ENCODE data around the gene NUDT15.

Gene NUDT15

DNA sequence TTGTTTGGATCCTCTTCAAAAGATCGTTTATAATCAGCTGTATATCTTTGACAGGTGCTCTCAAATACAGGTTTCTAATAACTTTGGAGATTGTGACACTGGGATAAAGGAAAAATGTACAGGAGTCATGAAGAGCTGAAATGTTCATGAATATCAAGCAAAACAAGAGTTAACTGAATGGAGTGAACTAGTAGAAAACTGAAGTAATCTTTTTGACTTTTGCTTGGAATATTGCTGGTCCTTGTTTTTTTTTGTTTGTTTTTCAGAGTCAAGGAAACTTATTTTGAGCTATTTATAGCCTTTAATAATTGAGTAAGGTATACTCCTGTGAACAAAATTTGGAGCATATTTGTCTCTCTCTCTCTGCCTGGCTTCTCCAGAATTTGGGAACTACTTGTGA, 32.0 kb downstream of the NUDT15 start:
- Histone ChIP-seq H3K36me3 (ENCODE audit: insufficient read depth, low read length) (peaks cover 87% of the 10 kb centered on the region), H3K9me2 (ENCODE audit: low read depth, low read length) (no peaks in the 10 kb centered on the region), H3K27me3 (ENCODE audit: insufficient read depth, low read length) (no peaks in the 10 kb centered on the region), H3K9me3 (ENCODE audit: low read length) (peaks cover 17% of the 10 kb centered on the region), H3K4me3 (ENCODE audit: low read depth, low read length, poor library complexity, severe bottlenecking) (no peak overlapping the region), H3F3A (ENCODE audit: insufficient read depth, low read length) (no peaks in the 10 kb centered on the region), H3K27ac (ENCODE audit: low read depth, low read length, poor library complexity, severe bottlenecking) (no peak overlapping the region), H3K9ac (ENCODE audit: low read length) (no peak overlapping the region), H2AFZ (ENCODE audit: low read length) (no peak overlapping the region), H4K20me1 (ENCODE audit: insufficient read depth, low read length) (no peaks in the 10 kb centered on the region), H3K79me2 (ENCODE audit: insufficient read depth, low read length) (no peaks in the 10 kb centered on the region), H3K4me2 (ENCODE audit: low read length) (no peak overlapping the region), H3K4me1 (ENCODE audit: insufficient read depth, low read length, severe bottlenecking) (peaks cover 7% of the 10 kb centered on the region)
- TF ChIP-seq, protein P1, sequence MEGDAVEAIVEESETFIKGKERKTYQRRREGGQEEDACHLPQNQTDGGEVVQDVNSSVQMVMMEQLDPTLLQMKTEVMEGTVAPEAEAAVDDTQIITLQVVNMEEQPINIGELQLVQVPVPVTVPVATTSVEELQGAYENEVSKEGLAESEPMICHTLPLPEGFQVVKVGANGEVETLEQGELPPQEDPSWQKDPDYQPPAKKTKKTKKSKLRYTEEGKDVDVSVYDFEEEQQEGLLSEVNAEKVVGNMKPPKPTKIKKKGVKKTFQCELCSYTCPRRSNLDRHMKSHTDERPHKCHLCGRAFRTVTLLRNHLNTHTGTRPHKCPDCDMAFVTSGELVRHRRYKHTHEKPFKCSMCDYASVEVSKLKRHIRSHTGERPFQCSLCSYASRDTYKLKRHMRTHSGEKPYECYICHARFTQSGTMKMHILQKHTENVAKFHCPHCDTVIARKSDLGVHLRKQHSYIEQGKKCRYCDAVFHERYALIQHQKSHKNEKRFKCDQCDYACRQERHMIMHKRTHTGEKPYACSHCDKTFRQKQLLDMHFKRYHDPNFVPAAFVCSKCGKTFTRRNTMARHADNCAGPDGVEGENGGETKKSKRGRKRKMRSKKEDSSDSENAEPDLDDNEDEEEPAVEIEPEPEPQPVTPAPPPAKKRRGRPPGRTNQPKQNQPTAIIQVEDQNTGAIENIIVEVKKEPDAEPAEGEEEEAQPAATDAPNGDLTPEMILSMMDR (IDR thresholded peaks at IDR 0.05; ENCODE audit: low read length), result no peak
- no peak for TF ChIP-seq EZH2 (IDR thresholded peaks at IDR 0.05; ENCODE audit: borderline replicate concordance, low read length)

DNA sequence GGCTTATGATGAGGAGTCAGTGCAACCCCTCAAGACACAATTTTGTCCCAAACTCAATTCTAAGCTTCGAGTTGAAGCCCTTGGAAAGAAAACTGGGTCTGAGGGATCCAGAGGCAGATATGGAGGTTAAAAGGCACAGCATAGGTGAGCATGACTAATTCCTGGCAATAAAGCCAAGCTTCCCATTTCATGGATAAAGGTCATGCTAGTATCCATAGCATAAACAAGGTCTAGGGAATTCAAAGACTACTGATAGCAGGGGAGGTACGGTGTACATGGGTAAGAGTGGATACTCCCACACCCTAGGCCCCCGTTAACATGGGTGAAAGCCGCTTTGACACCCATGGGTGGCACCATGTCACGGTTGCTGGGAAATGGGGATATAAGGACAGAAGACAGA, 33.4 kb downstream of the NUDT15 start:
- Histone ChIP-seq H4K20me1 (ENCODE audit: insufficient read depth, low read length) (no peaks in the 10 kb centered on the region), H3K4me3 (ENCODE audit: low read depth, low read length, poor library complexity, severe bottlenecking) (no peak overlapping the region), H3K36me3 (ENCODE audit: insufficient read depth, low read length) (peaks cover 100% of the 10 kb centered on the region)

DNA sequence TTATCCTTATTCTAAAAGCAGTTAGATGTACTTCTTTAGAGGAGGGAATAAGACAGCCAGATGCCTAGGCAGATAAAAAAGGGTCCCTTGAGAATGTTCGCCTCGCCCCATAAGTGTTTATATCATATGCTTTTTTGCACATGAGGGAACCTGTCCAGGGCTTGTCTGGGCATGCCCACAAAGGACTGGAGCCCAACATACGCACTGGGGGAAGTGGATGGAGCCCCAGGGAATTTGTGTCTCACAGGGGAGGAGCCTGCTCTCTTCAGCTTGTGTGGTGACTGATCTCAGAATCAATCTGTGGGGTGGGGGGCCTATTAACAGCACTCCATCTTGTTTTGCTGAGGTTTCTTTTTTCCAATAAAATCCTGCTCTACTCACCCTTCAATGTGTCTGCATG, 34.8 kb downstream of the NUDT15 start:
- Histone ChIP-seq H3K27ac (ENCODE audit: low read depth, low read length, poor library complexity, severe bottlenecking) (no peak overlapping the region), H3F3A (ENCODE audit: insufficient read depth, low read length) (no peaks in the 10 kb centered on the region), H3K36me3 (ENCODE audit: insufficient read depth, low read length) (peaks cover 100% of the 10 kb centered on the region), H3K9ac (ENCODE audit: low read length) (no peak overlapping the region), H3K27me3 (ENCODE audit: insufficient read depth, low read length) (no peaks in the 10 kb centered on the region), H3K4me2 (ENCODE audit: low read length) (no peak overlapping the region), H3K4me1 (ENCODE audit: insufficient read depth, low read length, severe bottlenecking) (no peaks in the 10 kb centered on the region), H4K20me1 (ENCODE audit: insufficient read depth, low read length) (no peaks in the 10 kb centered on the region), H2AFZ (ENCODE audit: low read length) (no peak overlapping the region), H3K4me3 (ENCODE audit: low read depth, low read length, poor library complexity, severe bottlenecking) (no peak overlapping the region), H3K9me3 (ENCODE audit: low read length) (peaks cover 14% of the 10 kb centered on the region), H3K9me2 (ENCODE audit: low read depth, low read length) (no peaks in the 10 kb centered on the region), H3K79me2 (ENCODE audit: insufficient read depth, low read length) (no peaks in the 10 kb centered on the region)
- TF ChIP-seq EZH2 (IDR thresholded peaks at IDR 0.05; ENCODE audit: borderline replicate concordance, low read length), result no peak
- TF ChIP-seq, protein P1 (IDR thresholded peaks at IDR 0.05; ENCODE audit: low read length), result no peak

More for the DNA sequence above, 33.4 kb downstream of the NUDT15 start:
- H3K27ac ChIP-seq (ENCODE audit: low read depth, low read length, poor library complexity, severe bottlenecking), result no peak overlapping the region
- peaks cover 17% of the 10 kb centered on the region for H3K9me3 ChIP-seq (ENCODE audit: low read length)
- no peaks in the 10 kb centered on the region for H3F3A ChIP-seq (ENCODE audit: insufficient read depth, low read length)
- no peak overlapping the region for H3K9ac ChIP-seq (ENCODE audit: low read length)
- no peaks in the 10 kb centered on the region for H3K79me2 ChIP-seq (ENCODE audit: insufficient read depth, low read length)
- no peak overlapping the region for H2AFZ ChIP-seq (ENCODE audit: low read length)
- peaks cover 7% of the 10 kb centered on the region for H3K4me1 ChIP-seq (ENCODE audit: insufficient read depth, low read length, severe bottlenecking)
- H3K9me2 ChIP-seq (ENCODE audit: low read depth, low read length), result no peaks in the 10 kb centered on the region
- no peak for TF ChIP-seq EZH2 (IDR thresholded peaks at IDR 0.05; ENCODE audit: borderline replicate concordance, low read length)
- TF ChIP-seq, protein P1 (IDR thresholded peaks at IDR 0.05; ENCODE audit: low read length), result no peak
- H3K4me2 ChIP-seq (ENCODE audit: low read length), result no peak overlapping the region
- no peaks in the 10 kb centered on the region for H3K27me3 ChIP-seq (ENCODE audit: insufficient read depth, low read length)
